ENCODE results near the gene TUBB. TPM values are rescaled to one million over a fixed set of nuclear protein-coding genes. Genes with fewer than 3 reads are reported as not detected.
"Not testable (repeated sequence)": the region's sequence is repeated elsewhere in the genome, so short reads cannot be mapped to it uniquely, and the experiment has no call there.

Gene TUBB
- polyA plus RNA-seq, 2 donors: 142 to 313 TPM

GRCh38 chr6:30748851-30749540 is 28.8 kb downstream of the TUBB start:
- no peaks in the 10 kb centered on the region for H3K27me3 ChIP-seq (ENCODE audit: control insufficient read depth in 1 of 2, insufficient read depth in 2 of 2, low read length in 2 of 2)
- H3K27ac ChIP-seq (ENCODE audit: low read depth in 2 of 2, low read length in 1 of 2): peak overlapping the region; percentile 76 to 94
- H3K9me3 ChIP-seq (ENCODE audit: control insufficient read depth in 2 of 2, insufficient read depth in 1 of 2, low read depth in 1 of 2, low read length in 1 of 2): no peaks in the 10 kb centered on the region
- H3K4me3 ChIP-seq (ENCODE audit: low read depth in 1 of 2, low read length in 2 of 2): no peak overlapping the region
- WGBS, 2 donors: 51 to 54% methylated on average over 8 of the region's 8 CpGs
- peaks cover 0 to 14% of the 10 kb centered on the region in 2 donors for H3K4me1 ChIP-seq (ENCODE audit: control insufficient read depth in 2 of 2, insufficient read depth in 2 of 2, low read length in 1 of 2)
- no peaks in the 10 kb centered on the region for H3K36me3 ChIP-seq (ENCODE audit: control insufficient read depth in 2 of 2, insufficient read depth in 2 of 2, low read length in 1 of 2)

GRCh38 chr6:30749554-30750378 is 29.6 kb downstream of the TUBB start:
- Histone ChIP-seq H3K27me3 (ENCODE audit: control insufficient read depth in 1 of 2, insufficient read depth in 2 of 2, low read length in 2 of 2) (no peaks in the 10 kb centered on the region), H3K9me3 (ENCODE audit: control insufficient read depth in 2 of 2, insufficient read depth in 1 of 2, low read depth in 1 of 2, low read length in 1 of 2) (no peaks in the 10 kb centered on the region), H3K27ac (ENCODE audit: low read depth in 2 of 2, low read length in 1 of 2) (peak overlapping the region; percentile 76 to 94), H3K36me3 (ENCODE audit: control insufficient read depth in 2 of 2, insufficient read depth in 2 of 2, low read length in 1 of 2) (no peaks in the 10 kb centered on the region), H3K4me3 (ENCODE audit: low read depth in 1 of 2, low read length in 2 of 2) (no peak overlapping the region), H3K4me1 (ENCODE audit: control insufficient read depth in 2 of 2, insufficient read depth in 2 of 2, low read length in 1 of 2) (peaks cover 0 to 14% of the 10 kb centered on the region in 2 donors)
- WGBS, 2 donors: 55 to 62% methylated on average over 12 of the region's 12 CpGs

GRCh38 chr6:30750379-30750668 is 30.2 kb downstream of the TUBB start:
- no peak overlapping the region for H3K4me3 ChIP-seq (ENCODE audit: low read depth in 1 of 2, low read length in 2 of 2)
- no peaks in the 10 kb centered on the region for H3K9me3 ChIP-seq (ENCODE audit: control insufficient read depth in 2 of 2, insufficient read depth in 1 of 2, low read depth in 1 of 2, low read length in 1 of 2)
- no peaks in the 10 kb centered on the region for H3K27me3 ChIP-seq (ENCODE audit: control insufficient read depth in 1 of 2, insufficient read depth in 2 of 2, low read length in 2 of 2)
- peaks cover 0 to 14% of the 10 kb centered on the region in 2 donors for H3K4me1 ChIP-seq (ENCODE audit: control insufficient read depth in 2 of 2, insufficient read depth in 2 of 2, low read length in 1 of 2)
- H3K27ac ChIP-seq (ENCODE audit: low read depth in 2 of 2, low read length in 1 of 2): peak overlapping the region; percentile 72 to 89
- no peaks in the 10 kb centered on the region for H3K36me3 ChIP-seq (ENCODE audit: control insufficient read depth in 2 of 2, insufficient read depth in 2 of 2, low read length in 1 of 2)

- Histone ChIP-seq H3K36me3 (ENCODE audit: control insufficient read depth in 2 of 2, insufficient read depth in 2 of 2, low read length in 1 of 2) (no peaks in the 10 kb centered on the region), H3K27ac (ENCODE audit: low read depth in 2 of 2, low read length in 1 of 2) (peak overlapping the region; percentile 85 to 99), H3K4me1 (ENCODE audit: control insufficient read depth in 2 of 2, insufficient read depth in 2 of 2, low read length in 1 of 2) (peaks cover 0 to 14% of the 10 kb centered on the region in 2 donors), H3K4me3 (ENCODE audit: low read depth in 1 of 2, low read length in 2 of 2) (peak overlapping the region in 1 of 2 donors; percentile 12), H3K27me3 (ENCODE audit: control insufficient read depth in 1 of 2, insufficient read depth in 2 of 2, low read length in 2 of 2) (no peaks in the 10 kb centered on the region), H3K9me3 (ENCODE audit: control insufficient read depth in 2 of 2, insufficient read depth in 1 of 2, low read depth in 1 of 2, low read length in 1 of 2) (no peaks in the 10 kb centered on the region)
- 17 to 46% methylated on average over 12 of the region's 12 CpGs for WGBS, 2 donors
Measured at GRCh38 chr6:30752157-30752927, 32.2 kb downstream of the TUBB start.

- Histone ChIP-seq H3K4me3 (ENCODE audit: low read depth in 1 of 2, low read length in 2 of 2) (no peak overlapping the region), H3K27ac (ENCODE audit: low read depth in 2 of 2, low read length in 1 of 2) (peak overlapping the region in 1 of 2 donors; percentile 30), H3K4me1 (ENCODE audit: control insufficient read depth in 2 of 2, insufficient read depth in 2 of 2, low read length in 1 of 2) (peaks cover under 1 to 5% of the 10 kb centered on the region in 2 donors), H3K9me3 (ENCODE audit: control insufficient read depth in 2 of 2, insufficient read depth in 1 of 2, low read depth in 1 of 2, low read length in 1 of 2) (no peaks in the 10 kb centered on the region), H3K27me3 (ENCODE audit: control insufficient read depth in 1 of 2, insufficient read depth in 2 of 2, low read length in 2 of 2) (no peaks in the 10 kb centered on the region), H3K36me3 (ENCODE audit: control insufficient read depth in 2 of 2, insufficient read depth in 2 of 2, low read length in 1 of 2) (no peaks in the 10 kb centered on the region)
- 70 to 81% methylated on average over 3 of the region's 3 CpGs for WGBS, 2 donors
Measured at GRCh38 chr6:30754631-30755030, 34.5 kb downstream of the TUBB start.

GRCh38 chr6:30756405-30757003 is 36.4 kb downstream of the TUBB start:
- H3K27me3 ChIP-seq (ENCODE audit: control insufficient read depth in 1 of 2, insufficient read depth in 2 of 2, low read length in 2 of 2); H3K4me1 ChIP-seq (ENCODE audit: control insufficient read depth in 2 of 2, insufficient read depth in 2 of 2, low read length in 1 of 2); H3K4me3 ChIP-seq (ENCODE audit: low read depth in 1 of 2, low read length in 2 of 2); H3K27ac ChIP-seq (ENCODE audit: low read depth in 2 of 2, low read length in 1 of 2); H3K9me3 ChIP-seq (ENCODE audit: control insufficient read depth in 2 of 2, insufficient read depth in 1 of 2, low read depth in 1 of 2, low read length in 1 of 2); H3K36me3 ChIP-seq (ENCODE audit: control insufficient read depth in 2 of 2, insufficient read depth in 2 of 2, low read length in 1 of 2): not testable (repeated sequence)
- WGBS, 2 donors: 87 to 93% methylated on average over 7 of the region's 7 CpGs

GRCh38 chr6:30757261-30757904 is 37.2 kb downstream of the TUBB start:
- Histone ChIP-seq H3K36me3 (ENCODE audit: control insufficient read depth in 2 of 2, insufficient read depth in 2 of 2, low read length in 1 of 2) (no peaks in the 10 kb centered on the region), H3K4me1 (ENCODE audit: control insufficient read depth in 2 of 2, insufficient read depth in 2 of 2, low read length in 1 of 2) (peaks cover 3 to 7% of the 10 kb centered on the region in 2 donors), H3K27ac (ENCODE audit: low read depth in 2 of 2, low read length in 1 of 2) (peak overlapping the region in 1 of 2 donors; percentile 57), H3K27me3 (ENCODE audit: control insufficient read depth in 1 of 2, insufficient read depth in 2 of 2, low read length in 2 of 2) (no peaks in the 10 kb centered on the region), H3K9me3 (ENCODE audit: control insufficient read depth in 2 of 2, insufficient read depth in 1 of 2, low read depth in 1 of 2, low read length in 1 of 2) (no peaks in the 10 kb centered on the region), H3K4me3 (ENCODE audit: low read depth in 1 of 2, low read length in 2 of 2) (no peak overlapping the region)
- 95 to 96% methylated on average over 1 of the region's 1 CpG for WGBS, 2 donors

- Histone ChIP-seq H3K4me3 (ENCODE audit: low read depth in 1 of 2, low read length in 2 of 2) (no peak overlapping the region), H3K4me1 (ENCODE audit: control insufficient read depth in 2 of 2, insufficient read depth in 2 of 2, low read length in 1 of 2) (peaks cover 3 to 12% of the 10 kb centered on the region in 2 donors), H3K36me3 (ENCODE audit: control insufficient read depth in 2 of 2, insufficient read depth in 2 of 2, low read length in 1 of 2) (no peaks in the 10 kb centered on the region), H3K27ac (ENCODE audit: low read depth in 2 of 2, low read length in 1 of 2) (peak overlapping the region in 1 of 2 donors; percentile 9), H3K27me3 (ENCODE audit: control insufficient read depth in 1 of 2, insufficient read depth in 2 of 2, low read length in 2 of 2) (no peaks in the 10 kb centered on the region), H3K9me3 (ENCODE audit: control insufficient read depth in 2 of 2, insufficient read depth in 1 of 2, low read depth in 1 of 2, low read length in 1 of 2) (no peaks in the 10 kb centered on the region)
- 88 to 90% methylated on average over 10 of the region's 10 CpGs for WGBS, 2 donors
Measured at GRCh38 chr6:30759575-30760239, 39.6 kb downstream of the TUBB start.
